ENCODE measurements around the gene SRSF7. TPM values are rescaled to one million over a fixed set of nuclear protein-coding genes. Genes with fewer than 3 reads are reported as not detected.

The SRSF7 gene
- total RNA-seq, 6 donors from 2014 or later: 44.2 to 260 (median 121) TPM

DNA sequence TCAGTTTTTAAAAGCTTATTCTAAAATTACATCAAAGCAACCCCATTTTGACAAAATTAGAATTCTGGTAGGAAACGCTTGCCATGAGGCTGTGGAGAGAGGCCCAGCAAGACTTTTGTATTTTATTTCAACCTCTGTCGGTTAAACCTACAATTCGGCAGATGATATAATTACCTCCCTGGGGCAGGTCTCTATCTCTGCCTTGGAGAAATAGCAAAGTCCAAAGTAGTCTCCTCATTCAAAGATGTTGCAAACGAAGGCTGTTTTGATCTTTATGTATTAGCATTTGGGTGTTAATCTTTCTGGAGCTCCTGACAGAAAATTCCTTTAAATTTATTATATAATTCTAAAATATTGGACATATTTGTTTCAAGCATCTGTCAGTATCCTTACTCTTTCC is 49.6 kb downstream of the SRSF7 start:
- no peaks in the 10 kb centered on the region for H3K36me3 ChIP-seq
- no peaks in the 10 kb centered on the region for H3K4me1 ChIP-seq
- no peak overlapping the region for H3K4me3 ChIP-seq
- WGBS, 2 donors: 91 to 98% methylated on average over 4 of the region's 4 CpGs
- H3K9me3 ChIP-seq: no peaks in the 10 kb centered on the region
- H3K27ac ChIP-seq: no peak overlapping the region
- ATAC-seq (ENCODE audit: low FRiP score in 2 of 2) (no peak), DNase-seq (no peak)
- H3K27me3 ChIP-seq: no peaks in the 10 kb centered on the region
- no peak for TF ChIP-seq POLR2AphosphoS5 (IDR thresholded peaks at IDR 0.05)

DNA sequence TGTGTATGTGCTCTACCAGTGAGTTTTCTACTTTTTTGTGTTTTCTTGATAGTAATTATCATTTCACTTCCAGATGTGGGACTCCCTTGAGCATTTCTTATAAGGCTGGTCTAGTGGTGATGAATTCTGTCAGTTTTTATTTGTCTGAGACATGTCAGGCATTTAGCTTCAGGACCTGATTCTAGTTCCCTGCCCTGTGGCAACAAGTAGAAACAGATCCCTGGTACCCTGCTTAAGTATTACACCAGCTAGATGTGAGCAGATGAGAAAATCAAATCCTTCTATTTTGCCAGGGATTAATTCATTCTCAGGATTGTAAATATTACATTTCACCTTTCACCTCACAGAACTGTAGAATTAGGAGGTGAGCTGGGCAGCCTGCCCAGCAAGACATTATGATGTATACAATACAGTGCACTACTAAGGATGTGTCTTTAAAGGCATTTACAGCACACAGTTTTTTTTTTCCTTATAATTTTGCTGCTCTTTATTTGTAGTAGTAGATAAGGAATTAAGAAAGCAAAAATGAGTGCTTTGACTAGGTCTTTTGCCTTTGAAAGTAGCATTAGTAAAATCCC is 50.2 kb downstream of the SRSF7 start:
- Histone ChIP-seq H3K4me3 (no peak overlapping the region), H3K27me3 (no peaks in the 10 kb centered on the region), H3K4me1 (no peaks in the 10 kb centered on the region), H3K27ac (no peak overlapping the region), H3K36me3 (no peaks in the 10 kb centered on the region), H3K9me3 (no peaks in the 10 kb centered on the region)
- ATAC-seq (ENCODE audit: low FRiP score in 2 of 2) (no peak), DNase-seq (no peak)
- TF ChIP-seq, protein P1, sequence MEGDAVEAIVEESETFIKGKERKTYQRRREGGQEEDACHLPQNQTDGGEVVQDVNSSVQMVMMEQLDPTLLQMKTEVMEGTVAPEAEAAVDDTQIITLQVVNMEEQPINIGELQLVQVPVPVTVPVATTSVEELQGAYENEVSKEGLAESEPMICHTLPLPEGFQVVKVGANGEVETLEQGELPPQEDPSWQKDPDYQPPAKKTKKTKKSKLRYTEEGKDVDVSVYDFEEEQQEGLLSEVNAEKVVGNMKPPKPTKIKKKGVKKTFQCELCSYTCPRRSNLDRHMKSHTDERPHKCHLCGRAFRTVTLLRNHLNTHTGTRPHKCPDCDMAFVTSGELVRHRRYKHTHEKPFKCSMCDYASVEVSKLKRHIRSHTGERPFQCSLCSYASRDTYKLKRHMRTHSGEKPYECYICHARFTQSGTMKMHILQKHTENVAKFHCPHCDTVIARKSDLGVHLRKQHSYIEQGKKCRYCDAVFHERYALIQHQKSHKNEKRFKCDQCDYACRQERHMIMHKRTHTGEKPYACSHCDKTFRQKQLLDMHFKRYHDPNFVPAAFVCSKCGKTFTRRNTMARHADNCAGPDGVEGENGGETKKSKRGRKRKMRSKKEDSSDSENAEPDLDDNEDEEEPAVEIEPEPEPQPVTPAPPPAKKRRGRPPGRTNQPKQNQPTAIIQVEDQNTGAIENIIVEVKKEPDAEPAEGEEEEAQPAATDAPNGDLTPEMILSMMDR (IDR thresholded peaks at IDR 0.05): no peak
- TF ChIP-seq POLR2AphosphoS5 (IDR thresholded peaks at IDR 0.05): no peak
- TF ChIP-seq POLR2A (IDR thresholded peaks at IDR 0.05): no peak
- no peak for TF ChIP-seq EP300 (IDR thresholded peaks at IDR 0.05)

DNA sequence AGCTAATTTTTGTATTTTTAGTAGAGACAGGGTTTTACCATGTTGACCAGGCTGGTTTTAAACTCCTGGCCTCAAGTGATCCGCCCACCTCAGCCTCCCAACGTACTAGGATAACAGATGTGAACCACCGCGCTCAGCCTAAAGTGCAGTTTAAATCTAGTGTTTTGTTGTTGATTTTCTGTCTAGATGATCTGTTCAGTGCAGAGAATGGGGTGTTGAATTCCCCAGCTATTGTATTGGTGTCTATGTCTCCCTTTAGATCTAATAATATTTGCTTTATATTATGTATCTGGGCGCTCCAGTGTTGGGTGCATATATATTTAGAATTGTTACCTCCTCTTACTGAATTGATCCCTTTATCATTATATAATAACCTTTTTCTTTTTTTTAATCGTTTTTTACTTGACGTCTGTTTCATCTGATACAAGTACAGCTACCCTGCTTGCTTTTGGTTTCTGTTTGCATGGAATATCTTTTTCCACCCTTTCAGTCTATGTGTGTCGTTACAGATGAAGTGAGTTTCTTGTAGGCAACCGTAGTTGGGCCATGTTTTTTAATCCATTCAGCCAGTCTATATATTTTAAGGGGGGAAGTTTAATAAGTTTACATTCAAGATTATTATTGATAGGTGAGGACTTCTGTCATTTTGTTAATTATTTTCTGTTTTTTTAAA is 50.9 kb downstream of the SRSF7 start:
- H3K9me3 ChIP-seq: no peaks in the 10 kb centered on the region
- ATAC-seq (ENCODE audit: low FRiP score in 2 of 2) (no peak), DNase-seq (no peak)
- 90% methylated on average over 9 of the region's 9 CpGs for WGBS, 2 donors
- TF ChIP-seq, protein P1 (IDR thresholded peaks at IDR 0.05): no peak
- TF ChIP-seq EP300 (IDR thresholded peaks at IDR 0.05) (no peak), POLR2A (IDR thresholded peaks at IDR 0.05) (no peak), POLR2AphosphoS5 (IDR thresholded peaks at IDR 0.05) (no peak)
- H3K36me3 ChIP-seq: peaks cover 0 to 5% (median 0%) of the 10 kb centered on the region in 4 donors
- H3K4me3 ChIP-seq: no peak overlapping the region
- H3K27ac ChIP-seq: no peak overlapping the region
- H3K27me3 ChIP-seq: no peaks in the 10 kb centered on the region
- H3K4me1 ChIP-seq: no peaks in the 10 kb centered on the region

- DNase-seq: no peak
- TF ChIP-seq POLR2AphosphoS5 (IDR thresholded peaks at IDR 0.05): no peak
- no peak for TF ChIP-seq EP300 (IDR thresholded peaks at IDR 0.05)
- TF ChIP-seq, protein P1 (IDR thresholded peaks at IDR 0.05): no peak
- TF ChIP-seq POLR2A (IDR thresholded peaks at IDR 0.05): no peak
- Histone ChIP-seq H3K4me3 (no peak overlapping the region), H3K36me3 (peaks cover 0 to 9% (median 0%) of the 10 kb centered on the region in 4 donors), H3K27me3 (no peaks in the 10 kb centered on the region), H3K9me3 (no peaks in the 10 kb centered on the region), H3K4me1 (no peaks in the 10 kb centered on the region), H3K27ac (no peak overlapping the region)
- WGBS, 2 donors: 97 to 98% methylated on average over 5 of the region's 5 CpGs
- ATAC-seq (ENCODE audit: low FRiP score in 2 of 2): no peak
These were observed 52.6 kb downstream of the SRSF7 start for GRCh38 chr2:38698467-38699003.

- Histone ChIP-seq H3K36me3 (peaks cover 0 to 9% (median 0%) of the 10 kb centered on the region in 4 donors), H3K27ac (no peak overlapping the region), H3K9me3 (no peaks in the 10 kb centered on the region), H3K4me1 (peaks cover 0 to 10% (median 0%) of the 10 kb centered on the region in 4 donors), H3K4me3 (no peak overlapping the region), H3K27me3 (no peaks in the 10 kb centered on the region)
- 73 to 76% methylated on average over 8 of the region's 8 CpGs for WGBS, 2 donors
- DNase-seq (no peak), ATAC-seq (ENCODE audit: low FRiP score in 2 of 2) (no peak)
- TF ChIP-seq EP300 (IDR thresholded peaks at IDR 0.05): no peak
- TF ChIP-seq, protein P1 (IDR thresholded peaks at IDR 0.05): no peak
- TF ChIP-seq POLR2A (IDR thresholded peaks at IDR 0.05): no peak
- TF ChIP-seq POLR2AphosphoS5 (IDR thresholded peaks at IDR 0.05): no peak
These were observed 53.9 kb downstream of the SRSF7 start for GRCh38 chr2:38697116-38697840.

Measured in upper lobe of left lung (tissue), 6 donors.